ENCODE data around the gene CCND2.
"Not testable (repeated sequence)": the region's sequence is repeated elsewhere in the genome, so short reads cannot be mapped to it uniquely, and the experiment has no call there.

The CCND2 gene

GRCh38 chr12:4273652-4274395 is at the start of gene CCND2:
TSS of gene CCND2 (plus strand) at chr12:4273762. CDS start at chr12:4274041, 279 bp downstream.
- peak; percentile 72 for DNase-seq

GRCh38 chr12:4224206-4224889 is 49.2 kb upstream of the CCND2 start:
- DNase-seq = no peak

- DNase-seq = no peak
Observed at GRCh38 chr12:4225571-4225970, 48.0 kb upstream of the CCND2 start.

- no peak for DNase-seq
Observed at GRCh38 chr12:4227046-4227445, 46.5 kb upstream of the CCND2 start.

- DNase-seq = no peak
Observed at GRCh38 chr12:4228122-4228580, 45.4 kb upstream of the CCND2 start.

- no peak for DNase-seq
Observed at GRCh38 chr12:4230526-4230925, 43.0 kb upstream of the CCND2 start.

GRCh38 chr12:4238577-4238976 is 35.0 kb upstream of the CCND2 start:
- DNase-seq = no peak

- DNase-seq = no peak
Observed at GRCh38 chr12:4239746-4240145, 33.8 kb upstream of the CCND2 start.

GRCh38 chr12:4240161-4240783 is 33.3 kb upstream of the CCND2 start:
- DNase-seq = no peak

GRCh38 chr12:4240981-4241380 is 32.6 kb upstream of the CCND2 start:
- no peak for DNase-seq

GRCh38 chr12:4241592-4241991 is 32.0 kb upstream of the CCND2 start:
- DNase-seq = no peak

GRCh38 chr12:4242595-4242994 is 31.0 kb upstream of the CCND2 start:
- no peak for DNase-seq

- no peak for DNase-seq
Observed at GRCh38 chr12:4243091-4243490, 30.5 kb upstream of the CCND2 start.

- DNase-seq = not testable (repeated sequence)
Observed at GRCh38 chr12:4243491-4244100, 30.0 kb upstream of the CCND2 start.

- DNase-seq = no peak
Observed at GRCh38 chr12:4244868-4245267, 28.7 kb upstream of the CCND2 start.

- DNase-seq = no peak
Observed at GRCh38 chr12:4245446-4245845, 28.1 kb upstream of the CCND2 start.

- no peak for DNase-seq
Observed at GRCh38 chr12:4246116-4246515, 27.4 kb upstream of the CCND2 start.

GRCh38 chr12:4250691-4251090 is 22.9 kb upstream of the CCND2 start:
- no peak for DNase-seq

- no peak for DNase-seq
Observed at GRCh38 chr12:4251216-4251891, 22.2 kb upstream of the CCND2 start.

- no peak for DNase-seq
Observed at GRCh38 chr12:4251967-4252366, 21.6 kb upstream of the CCND2 start.

GRCh38 chr12:4252601-4253000 is 21.0 kb upstream of the CCND2 start:
- DNase-seq = no peak

GRCh38 chr12:4256043-4256826 is 17.3 kb upstream of the CCND2 start:
- no peak for DNase-seq

Measured in activated CD4-positive, CD25-positive, alpha-beta regulatory T cell treated with anti-CD3 and anti-CD28 coated beads, Interleukin-2, amount 50 U/mL, for 72 hours (primary cell).